Karpas-422 (cell line): Measurements from ENCODE around the gene GARIN5A. TPM values are rescaled to one million over a fixed set of nuclear protein-coding genes. Genes with fewer than 3 reads are reported as not detected.

Source experiments
- DNase-seq: peaks from one replicate; pipeline ENCODE4 v3.0.0-alpha.2; 2015
- H2AFZ ChIP-seq: fragments of 200-600 bp; sonication (generic); 2 replicates; pipeline ENCODE4 v1.6.1; 2014; ENCODE audit warnings: antibody characterized with exemption, low read length, mixed read lengths
- H3K27ac ChIP-seq: fragments of 200-600 bp; sonication (generic); 2 replicates; pipeline ENCODE4 v1.5.1; 2014; ENCODE audit warnings: mild to moderate bottlenecking, low read length, moderate library complexity
- H3K27me3 ChIP-seq: fragments of 200-600 bp; sonication (generic); 2 replicates; pipeline ENCODE4 v1.6.1; 2014; ENCODE audit warnings: low read length, mixed read lengths
- H3K36me3 ChIP-seq: fragments of 200-600 bp; sonication (generic); 2 replicates; pipeline ENCODE4 v1.6.1; 2014; ENCODE audit warnings: low read length, mixed read lengths; ENCODE audit not compliant: insufficient read depth
- H3K4me1 ChIP-seq: fragments of 200-600 bp; sonication (generic); 2 replicates; pipeline ENCODE4 v1.6.1; 2014; ENCODE audit warnings: mild to moderate bottlenecking, low read length, mixed read lengths
- H3K4me2 ChIP-seq: fragments of 200-600 bp; sonication (generic); 2 replicates; pipeline ENCODE4 v1.6.1; 2014; ENCODE audit warnings: low read length, low read depth, mild to moderate bottlenecking; ENCODE audit not compliant: poor library complexity, severe bottlenecking
- H3K4me3 ChIP-seq: fragments of 200-600 bp; sonication (generic); 2 replicates; pipeline ENCODE4 v1.5.1; 2014; ENCODE audit warnings: mild to moderate bottlenecking, antibody characterized with exemption, low read length, mixed read lengths
- H3K79me2 ChIP-seq: fragments of 200-600 bp; sonication (generic); 2 replicates; pipeline ENCODE4 v1.6.1; 2014; ENCODE audit warnings: mild to moderate bottlenecking, low read length, mixed read lengths
- H3K9ac ChIP-seq: fragments of 200-600 bp; sonication (generic); 2 replicates; pipeline ENCODE4 v1.6.0; 2014; ENCODE audit warnings: low read length
- H3K9me2 ChIP-seq: fragments of 200-600 bp; sonication (generic), shearing (Covaris generic); replicated peaks from 2 replicates; pipeline ENCODE4 v1.6.0; 2014; ENCODE audit warnings: mild to moderate bottlenecking, low read length, moderate library complexity; ENCODE audit not compliant: insufficient read depth
- H3K9me3 ChIP-seq: fragments of 300-700, 200-600 bp; sonication (generic); 2 replicates; pipeline ENCODE4 v1.6.1; 2014; ENCODE audit warnings: low read length, mixed read lengths
- H4K20me1 ChIP-seq: fragments of 200-600 bp; sonication (generic); 2 replicates; pipeline ENCODE4 v1.6.1; 2014; ENCODE audit warnings: mild to moderate bottlenecking, antibody characterized with exemption, low read length, low read depth; ENCODE audit not compliant: insufficient read depth
- total RNA-seq: library from RNA; depleted of rRNA; stranded (reverse); fragments of >200 nt; shearing (Covaris generic); gene quantifications from 2 replicates; pipeline ENCODE4 v1.2.3, GENCODE V29; 2014; ENCODE audit warnings: low replicate concordance

GARIN5A gene
- total RNA-seq, 1 experiment from 2014 or later: not detected

GRCh38 chr19:50501186-50501567 lies 24.5 kb upstream of the GARIN5A start:
- no peak overlapping the region for H3K4me2 ChIP-seq
- peaks cover 15% of the 10 kb centered on the region for H3K4me1 ChIP-seq
- H3K4me3 ChIP-seq: no peak overlapping the region
- no peaks in the 10 kb centered on the region for H3K79me2 ChIP-seq
- no peaks in the 10 kb centered on the region for H3K36me3 ChIP-seq
- H3K27me3 ChIP-seq: no peaks in the 10 kb centered on the region
- no peaks in the 10 kb centered on the region for H3K9me3 ChIP-seq
- no peaks in the 10 kb centered on the region for H3K9me2 ChIP-seq
- no peak overlapping the region for H3K27ac ChIP-seq
- H4K20me1 ChIP-seq: no peaks in the 10 kb centered on the region
- no peak for DNase-seq
- no peak overlapping the region for H2AFZ ChIP-seq
- no peak overlapping the region for H3K9ac ChIP-seq

- no peak overlapping the region for H3K4me2 ChIP-seq
- no peaks in the 10 kb centered on the region for H3K79me2 ChIP-seq
- no peak for DNase-seq
- no peaks in the 10 kb centered on the region for H4K20me1 ChIP-seq
- no peak overlapping the region for H3K27ac ChIP-seq
- H2AFZ ChIP-seq: no peak overlapping the region
- H3K4me1 ChIP-seq: peaks cover 15% of the 10 kb centered on the region
- no peaks in the 10 kb centered on the region for H3K36me3 ChIP-seq
- H3K9me3 ChIP-seq: no peaks in the 10 kb centered on the region
- H3K4me3 ChIP-seq: no peak overlapping the region
- no peaks in the 10 kb centered on the region for H3K27me3 ChIP-seq
- H3K9ac ChIP-seq: no peak overlapping the region
- H3K9me2 ChIP-seq: no peaks in the 10 kb centered on the region
Observed at GRCh38 chr19:50500753-50501151, 24.1 kb upstream of the GARIN5A start.

GRCh38 chr19:50500060-50500752 lies 23.6 kb upstream of the GARIN5A start:
- H3K9me3 ChIP-seq: no peaks in the 10 kb centered on the region
- no peaks in the 10 kb centered on the region for H4K20me1 ChIP-seq
- no peaks in the 10 kb centered on the region for H3K36me3 ChIP-seq
- H3K27ac ChIP-seq: no peak overlapping the region
- peak overlapping the region; percentile 21 for H3K4me2 ChIP-seq
- peaks cover 15% of the 10 kb centered on the region for H3K4me1 ChIP-seq
- H3K9me2 ChIP-seq: no peaks in the 10 kb centered on the region
- H2AFZ ChIP-seq: no peak overlapping the region
- H3K27me3 ChIP-seq: no peaks in the 10 kb centered on the region
- no peak overlapping the region for H3K9ac ChIP-seq
- DNase-seq: peak; percentile 78
- no peak overlapping the region for H3K4me3 ChIP-seq
- H3K79me2 ChIP-seq: no peaks in the 10 kb centered on the region

GRCh38 chr19:50498219-50499056 lies 21.8 kb upstream of the GARIN5A start:
- Histone ChIP-seq H4K20me1 (no peaks in the 10 kb centered on the region), H3K79me2 (no peaks in the 10 kb centered on the region), H3K27me3 (no peaks in the 10 kb centered on the region), H3K9me2 (no peaks in the 10 kb centered on the region), H3K4me1 (peaks cover 15% of the 10 kb centered on the region), H2AFZ (no peak overlapping the region), H3K9me3 (no peaks in the 10 kb centered on the region), H3K4me2 (no peak overlapping the region), H3K4me3 (no peak overlapping the region), H3K27ac (no peak overlapping the region), H3K36me3 (no peaks in the 10 kb centered on the region), H3K9ac (no peak overlapping the region)
- no peak for DNase-seq

GRCh38 chr19:50497022-50497405 lies 20.4 kb upstream of the GARIN5A start:
- Histone ChIP-seq H3K4me3 (no peak overlapping the region), H3K9ac (no peak overlapping the region), H3K27me3 (no peaks in the 10 kb centered on the region), H3K9me2 (no peaks in the 10 kb centered on the region), H3K9me3 (no peaks in the 10 kb centered on the region), H4K20me1 (no peaks in the 10 kb centered on the region), H3K27ac (no peak overlapping the region), H2AFZ (no peak overlapping the region), H3K79me2 (no peaks in the 10 kb centered on the region), H3K4me2 (no peak overlapping the region), H3K4me1 (peaks cover 20% of the 10 kb centered on the region), H3K36me3 (no peaks in the 10 kb centered on the region)
- no peak for DNase-seq

- peaks cover 24% of the 10 kb centered on the region for H3K4me1 ChIP-seq
- no peaks in the 10 kb centered on the region for H4K20me1 ChIP-seq
- H3K27ac ChIP-seq: no peak overlapping the region
- H3K9me2 ChIP-seq: no peaks in the 10 kb centered on the region
- no peak for DNase-seq
- no peak overlapping the region for H3K9ac ChIP-seq
- H3K79me2 ChIP-seq: no peaks in the 10 kb centered on the region
- H3K4me3 ChIP-seq: no peak overlapping the region
- H3K4me2 ChIP-seq: no peak overlapping the region
- no peak overlapping the region for H2AFZ ChIP-seq
- no peaks in the 10 kb centered on the region for H3K36me3 ChIP-seq
- H3K9me3 ChIP-seq: no peaks in the 10 kb centered on the region
- H3K27me3 ChIP-seq: no peaks in the 10 kb centered on the region
Observed at GRCh38 chr19:50496189-50497021, 19.8 kb upstream of the GARIN5A start.

GRCh38 chr19:50495020-50495531 lies 18.4 kb upstream of the GARIN5A start:
- no peak overlapping the region for H3K4me3 ChIP-seq
- H3K9ac ChIP-seq: no peak overlapping the region
- no peaks in the 10 kb centered on the region for H3K36me3 ChIP-seq
- H3K27me3 ChIP-seq: no peaks in the 10 kb centered on the region
- H3K4me2 ChIP-seq: no peak overlapping the region
- peaks cover 15% of the 10 kb centered on the region for H3K4me1 ChIP-seq
- no peak overlapping the region for H3K27ac ChIP-seq
- DNase-seq: no peak
- no peaks in the 10 kb centered on the region for H3K79me2 ChIP-seq
- H3K9me2 ChIP-seq: no peaks in the 10 kb centered on the region
- H4K20me1 ChIP-seq: no peaks in the 10 kb centered on the region
- no peak overlapping the region for H2AFZ ChIP-seq
- H3K9me3 ChIP-seq: no peaks in the 10 kb centered on the region
